GM12878 (cell line): ENCODE measurements around the gene SELENOT.

Source experiments
- BACH1 ChIP-seq: fragments of 450-650 bp; IDR thresholded peaks from 2 replicates; pipeline ENCODE4 v1.6.1; 2017; ENCODE audit warnings: mild to moderate bottlenecking, borderline replicate concordance
- CREB1 ChIP-seq: IDR thresholded peaks from 2 replicates; pipeline ENCODE4 v1.6.1; 2012; ENCODE audit warnings: low read depth, mild to moderate bottlenecking, inconsistent platforms
- FOXM1 ChIP-seq: IDR thresholded peaks from 2 replicates; pipeline ENCODE4 v1.6.1; 2012; ENCODE audit warnings: low read depth, mild to moderate bottlenecking, inconsistent platforms, low read length, moderate library complexity
- HDAC6 ChIP-seq: fragments of 200-600 bp; sonication (generic); IDR thresholded peaks from one replicate; pipeline ENCODE4 v1.8.0; 2017; ENCODE audit warnings: antibody characterized with exemption; ENCODE audit not compliant: unreplicated experiment
- POLR2A ChIP-seq: IDR thresholded peaks from 2 replicates; pipeline ENCODE4 v1.6.1; 2011; ENCODE audit warnings: low read depth, mild to moderate bottlenecking, low read length
- RAD21 ChIP-seq: IDR thresholded peaks from 2 replicates; pipeline ENCODE4 v1.6.1; 2011; ENCODE audit warnings: mild to moderate bottlenecking, low read depth, low read length, moderate library complexity; ENCODE audit not compliant: insufficient read depth
- SP1 ChIP-seq: IDR thresholded peaks from one replicate; pipeline ENCODE4 v1.6.1; 2011; ENCODE audit warnings: low read depth, low read length
- ZNF207 ChIP-seq: fragments of 450-650 bp; IDR thresholded peaks from 2 replicates; pipeline ENCODE4 v1.6.1; 2014; ENCODE audit warnings: antibody characterized with exemption, mild to moderate bottlenecking, borderline replicate concordance
- ZNF274 ChIP-seq: IDR thresholded peaks from one replicate; pipeline ENCODE4 v1.8.0; 2011; ENCODE audit not compliant: insufficient read length, insufficient read depth
- TF ChIP-seq, protein P1 (sequence below), 3 experiments: IDR thresholded peaks in 2 of 3; conservative IDR thresholded peaks in 1 of 3; 2 replicates each; pipeline ENCODE4 v1.5.1; 2011; ENCODE audit warnings: low read depth in 3 of 3, low read length in 3 of 3, mild to moderate bottlenecking in 3 of 3, control low read depth in 2 of 3, moderate library complexity in 2 of 3, inconsistent platforms in 1 of 3, mixed read lengths in 1 of 3; ENCODE audit not compliant: control insufficient read depth in 2 of 3, insufficient read depth in 1 of 3; ENCODE audit errors: extremely low read depth in 1 of 3
- TF ChIP-seq, protein P2 (sequence below): IDR thresholded peaks from 2 replicates; pipeline ENCODE4 v1.6.1; 2011; ENCODE audit warnings: low read depth, low read length, improper control_type of control experiment, borderline replicate concordance

DNA sequence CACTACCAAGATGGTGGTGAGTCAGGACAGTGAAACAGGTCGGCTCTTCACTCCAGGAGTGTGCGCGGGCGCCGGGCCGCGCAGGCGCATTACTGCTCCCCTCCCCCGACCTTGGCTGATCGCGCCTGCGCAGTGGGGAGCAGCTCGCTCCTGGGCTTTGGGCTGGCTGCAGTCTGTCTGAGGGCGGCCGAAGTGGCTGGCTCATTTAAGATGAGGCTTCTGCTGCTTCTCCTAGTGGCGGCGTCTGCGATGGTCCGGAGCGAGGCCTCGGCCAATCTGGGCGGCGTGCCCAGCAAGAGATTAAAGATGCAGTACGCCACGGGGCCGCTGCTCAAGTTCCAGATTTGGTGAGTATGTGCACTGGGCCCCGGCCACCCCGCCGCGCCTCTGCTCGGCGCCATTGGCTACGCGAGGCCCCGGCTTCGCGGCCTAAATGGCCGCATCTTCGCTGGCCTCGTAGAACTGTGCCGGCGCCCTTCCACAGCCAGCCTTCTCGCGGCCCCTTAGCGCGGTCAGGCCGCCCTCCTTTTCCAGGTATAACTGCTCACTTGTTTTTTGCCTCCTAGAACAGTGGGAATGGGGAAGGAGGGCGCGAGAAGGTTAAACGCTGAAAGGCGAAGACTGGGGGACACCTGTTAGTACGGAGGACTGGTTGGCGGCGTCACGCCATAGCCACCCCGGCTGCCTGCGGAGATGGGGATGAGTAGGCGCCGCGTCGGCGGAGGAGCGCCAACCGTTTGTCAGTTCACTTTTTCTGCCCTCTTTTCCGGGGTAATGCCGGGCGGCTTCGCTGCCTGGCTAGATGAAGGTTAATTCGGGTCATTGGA is at the start of gene SELENOT:
- TF ChIP-seq, protein P1, sequence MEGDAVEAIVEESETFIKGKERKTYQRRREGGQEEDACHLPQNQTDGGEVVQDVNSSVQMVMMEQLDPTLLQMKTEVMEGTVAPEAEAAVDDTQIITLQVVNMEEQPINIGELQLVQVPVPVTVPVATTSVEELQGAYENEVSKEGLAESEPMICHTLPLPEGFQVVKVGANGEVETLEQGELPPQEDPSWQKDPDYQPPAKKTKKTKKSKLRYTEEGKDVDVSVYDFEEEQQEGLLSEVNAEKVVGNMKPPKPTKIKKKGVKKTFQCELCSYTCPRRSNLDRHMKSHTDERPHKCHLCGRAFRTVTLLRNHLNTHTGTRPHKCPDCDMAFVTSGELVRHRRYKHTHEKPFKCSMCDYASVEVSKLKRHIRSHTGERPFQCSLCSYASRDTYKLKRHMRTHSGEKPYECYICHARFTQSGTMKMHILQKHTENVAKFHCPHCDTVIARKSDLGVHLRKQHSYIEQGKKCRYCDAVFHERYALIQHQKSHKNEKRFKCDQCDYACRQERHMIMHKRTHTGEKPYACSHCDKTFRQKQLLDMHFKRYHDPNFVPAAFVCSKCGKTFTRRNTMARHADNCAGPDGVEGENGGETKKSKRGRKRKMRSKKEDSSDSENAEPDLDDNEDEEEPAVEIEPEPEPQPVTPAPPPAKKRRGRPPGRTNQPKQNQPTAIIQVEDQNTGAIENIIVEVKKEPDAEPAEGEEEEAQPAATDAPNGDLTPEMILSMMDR (IDR thresholded peaks at IDR 0.05 in 2 of 3, conservative IDR thresholded peaks at IDR 0.05 in 1 of 3; ENCODE audit: control insufficient read depth in 2 of 3, extremely low read depth in 1 of 3, insufficient read depth in 1 of 3, low read depth in 3 of 3, low read length in 3 of 3), result peak; percentile 2 to 22 (median 10); a peak in 1 of 6 replicates
- TF ChIP-seq RAD21 (0 out of 2 replicates have a peak, but pooled peaks have one; percentile 1), HDAC6 (peak; percentile 35), POLR2A (peak; percentile 100), SP1 (no peak), FOXM1 (peak; percentile 71; the same call in 1 of the 2 replicates), ZNF274 (no peak), BACH1 (peak; percentile 49; the same call in 1 of the 2 replicates), ZNF207 (peak; percentile 85; the same call in 1 of the 2 replicates), CREB1 (no peak; the same call in 1 of the 2 replicates)
- TF ChIP-seq, protein P2, sequence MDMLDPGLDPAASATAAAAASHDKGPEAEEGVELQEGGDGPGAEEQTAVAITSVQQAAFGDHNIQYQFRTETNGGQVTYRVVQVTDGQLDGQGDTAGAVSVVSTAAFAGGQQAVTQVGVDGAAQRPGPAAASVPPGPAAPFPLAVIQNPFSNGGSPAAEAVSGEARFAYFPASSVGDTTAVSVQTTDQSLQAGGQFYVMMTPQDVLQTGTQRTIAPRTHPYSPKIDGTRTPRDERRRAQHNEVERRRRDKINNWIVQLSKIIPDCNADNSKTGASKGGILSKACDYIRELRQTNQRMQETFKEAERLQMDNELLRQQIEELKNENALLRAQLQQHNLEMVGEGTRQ, result no peak
